Posterior vena cava (tissue), 2 donors: ENCODE measurements around the gene TMEM244. TPM values are rescaled to one million over a fixed set of nuclear protein-coding genes. Genes with fewer than 3 reads are reported as not detected.
"Not testable (repeated sequence)": the region's sequence is repeated elsewhere in the genome, so short reads cannot be mapped to it uniquely, and the experiment has no call there.

ENCODE experiments used
- DNase-seq: peaks from one replicate; pipeline ENCODE4 v3.0.0-alpha.2; 2020; ENCODE audit warnings: low spot score
- intact Hi-C, 2 donors: fragments of 100-400 bp; cut with DNase I; formaldehyde crosslinking; loops; one replicate each; pipeline versions ENCODE4 v1.14.1 to v1.14.2; 2022 to 2023
- total RNA-seq, 2 donors: library from RNA; stranded (reverse); fragmentation: NEBNext Ultra II Directional; extraction: Animal tissue kit (Norgen Biotek cat#: 25700); gene quantifications; one replicate each; pipeline ENCODE4 v1.2.1, GENCODE V29; 2021
- donor health status: DM: yes; HTN: yes; CAD: no.
- donor health status: DM: yes; HTN: yes; CAD: no.

Gene TMEM244
- total RNA-seq, 2 donors from 2014 or later: not detected

DNA sequence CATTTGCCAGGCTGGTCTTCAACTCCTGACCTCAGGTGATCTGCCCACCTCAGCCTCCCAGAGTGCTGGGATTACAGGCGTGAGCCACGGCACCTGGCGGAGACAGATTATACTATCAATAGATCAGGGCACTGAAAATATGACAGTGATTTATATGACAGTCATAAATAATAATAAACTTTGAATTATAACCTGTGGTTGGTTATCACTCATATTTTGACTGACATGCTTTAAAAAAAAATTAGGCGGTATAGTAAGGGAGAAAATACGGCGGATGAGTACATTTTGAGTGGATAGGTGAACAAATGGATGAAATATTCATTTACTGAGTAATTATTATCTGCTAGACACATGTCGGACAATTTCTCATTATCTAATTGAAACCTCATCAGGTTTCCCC is 28.8 kb downstream of the TMEM244 start:
- no peak for DNase-seq
- intact Hi-C loops: no loop called here

DNA sequence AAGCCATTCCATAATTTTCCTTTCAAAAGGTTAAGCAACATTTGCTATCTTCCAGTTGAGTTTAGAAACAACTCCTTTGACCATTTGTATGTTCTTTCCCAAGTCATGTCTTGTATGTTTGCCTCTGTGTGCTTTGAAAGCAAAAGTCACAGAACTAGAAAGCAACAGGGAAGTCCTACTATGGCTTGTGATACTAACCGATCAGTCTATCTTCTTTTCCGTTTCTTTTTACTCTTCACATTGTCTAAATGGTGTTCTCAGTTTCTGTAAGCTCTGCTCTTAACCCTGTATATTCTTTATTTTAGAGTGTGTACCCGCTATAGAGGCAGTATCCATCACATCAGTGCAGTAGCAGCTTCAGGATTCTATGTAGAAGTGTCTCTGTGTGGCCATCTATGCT is 32.9 kb downstream of the TMEM244 start:
- intact Hi-C loops: no loop called here
- no peak for DNase-seq

DNA sequence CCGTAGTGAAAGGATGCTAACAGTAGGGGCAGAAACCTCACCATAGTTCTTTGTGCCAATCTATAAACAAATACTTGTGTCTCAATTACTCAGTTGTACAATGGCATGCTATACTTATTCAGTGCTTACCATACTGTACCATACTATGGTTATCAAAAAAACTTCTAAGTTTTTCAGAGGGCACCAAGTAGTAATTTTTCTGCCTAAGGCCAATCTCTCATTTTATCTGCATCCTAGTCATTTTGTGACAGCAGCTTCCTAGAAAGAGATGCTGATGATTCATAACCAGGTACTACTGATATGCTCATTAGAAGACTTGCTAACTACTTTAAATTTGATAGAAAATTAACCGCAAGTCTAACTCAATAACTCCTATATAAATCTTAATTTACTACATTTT is 42.9 kb downstream of the TMEM244 start:
- DNase-seq: no peak
- intact Hi-C loops: no loop called here

DNA sequence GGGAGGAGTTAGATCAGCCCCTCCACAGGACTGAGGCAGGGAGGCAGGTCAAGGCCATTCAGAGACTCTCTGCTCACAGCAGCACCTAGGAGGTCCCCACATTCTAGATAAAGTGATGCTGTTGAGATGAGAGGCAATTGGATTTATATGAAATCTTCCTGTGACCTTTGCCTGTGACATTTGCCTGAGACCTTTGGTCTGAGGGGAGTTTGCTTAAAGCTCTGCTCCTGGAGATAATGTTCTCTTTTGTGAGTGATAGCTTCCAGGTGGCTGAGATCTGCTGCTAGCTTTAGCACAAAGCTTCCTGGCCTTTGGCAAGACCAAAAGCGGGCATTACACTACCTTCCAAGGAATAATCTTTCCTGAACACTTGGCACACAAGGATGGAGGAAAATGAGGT is 43.3 kb downstream of the TMEM244 start:
- intact Hi-C loops: no loop called here
- DNase-seq: no peak

DNA sequence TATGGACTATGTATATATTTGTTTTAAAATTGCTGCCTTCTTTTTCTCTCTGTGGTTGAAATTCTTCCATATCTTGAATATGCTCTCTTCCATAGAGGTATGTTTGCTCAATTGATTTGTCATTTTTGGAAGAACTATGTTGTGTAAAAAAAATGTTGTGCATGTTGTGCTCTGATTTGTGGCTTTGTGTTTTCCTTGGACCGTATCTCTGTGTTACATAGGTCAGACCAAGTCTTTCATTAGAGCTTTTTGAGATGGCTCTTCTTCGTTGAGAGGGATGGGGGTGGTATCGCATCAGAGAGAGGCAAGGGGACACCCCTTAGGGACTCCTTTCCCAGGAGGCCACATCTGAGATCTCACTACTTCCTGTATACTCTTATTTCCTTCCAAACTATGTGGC is 43.8 kb downstream of the TMEM244 start:
- DNase-seq: no peak
- intact Hi-C loops: no loop called here

DNA sequence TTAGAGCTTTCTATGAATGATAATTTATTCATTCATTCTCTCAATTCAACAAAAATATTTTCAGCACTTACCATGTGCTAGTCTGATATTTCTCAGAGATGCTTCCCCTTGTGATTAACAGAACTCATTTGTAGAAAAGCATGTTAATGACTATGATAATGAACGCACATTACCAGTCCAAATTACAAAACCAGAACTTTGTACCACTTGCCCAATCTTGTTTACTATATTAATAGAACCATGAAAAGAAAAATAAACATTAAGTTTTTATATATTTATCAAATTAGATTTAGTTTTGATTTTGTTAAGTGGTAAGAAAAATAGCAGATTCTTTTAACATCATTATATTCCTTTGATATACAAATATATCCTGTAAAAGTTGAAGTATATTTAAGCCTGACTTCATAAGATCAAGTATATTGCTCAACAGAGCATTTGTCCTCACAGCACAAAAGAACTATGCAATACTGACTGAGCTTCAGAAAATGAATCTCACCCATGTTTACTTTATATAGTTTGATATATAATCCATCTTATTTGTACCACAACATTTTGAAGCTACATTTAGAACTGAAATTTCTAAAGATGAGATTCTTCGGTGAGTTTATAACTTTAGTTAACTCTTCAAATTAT is 48.9 kb downstream of the TMEM244 start:
- intact Hi-C loops: no loop called here
- DNase-seq: no peak

DNA sequence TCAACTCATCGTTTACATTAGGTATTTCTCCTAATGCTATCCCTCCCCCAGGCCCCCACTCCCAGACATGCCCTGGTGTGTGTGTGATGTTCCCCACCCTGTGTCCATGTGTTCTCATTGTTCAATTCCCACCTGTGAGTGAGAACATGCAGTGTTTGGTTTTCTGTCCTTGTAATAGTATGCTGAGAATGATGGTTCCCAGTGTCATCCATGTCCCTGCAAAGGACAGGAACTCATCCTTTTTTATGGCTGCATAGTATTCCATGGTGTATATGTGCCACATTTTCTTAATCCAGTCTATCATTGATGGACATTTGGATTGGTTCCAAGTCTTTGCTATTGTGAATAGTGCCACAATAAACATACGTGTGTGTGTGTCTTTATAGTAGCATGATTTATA is 54.0 kb downstream of the TMEM244 start:
- intact Hi-C loops, DNase-seq: not testable (repeated sequence)

DNA sequence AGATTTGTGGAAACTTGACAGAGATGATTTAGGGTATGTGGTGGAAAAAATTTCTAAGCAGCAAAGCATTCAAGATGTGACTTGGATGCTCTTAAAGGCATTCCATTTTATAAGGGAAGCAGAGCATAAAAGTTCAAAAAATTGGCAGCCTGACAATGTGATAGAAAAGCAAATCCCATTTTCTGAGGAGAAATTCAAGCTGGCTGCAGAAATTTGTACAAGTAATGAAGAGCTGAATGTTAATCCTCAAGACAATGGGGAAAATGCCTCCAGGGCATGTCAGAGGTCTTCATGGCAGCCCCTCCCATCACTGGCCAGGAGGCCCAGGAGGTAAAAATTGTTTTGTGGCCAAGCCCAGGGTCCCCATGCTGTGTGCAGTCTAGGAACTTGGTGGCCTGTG is 58.2 kb downstream of the TMEM244 start:
- DNase-seq, intact Hi-C loops: not testable (repeated sequence)

DNA sequence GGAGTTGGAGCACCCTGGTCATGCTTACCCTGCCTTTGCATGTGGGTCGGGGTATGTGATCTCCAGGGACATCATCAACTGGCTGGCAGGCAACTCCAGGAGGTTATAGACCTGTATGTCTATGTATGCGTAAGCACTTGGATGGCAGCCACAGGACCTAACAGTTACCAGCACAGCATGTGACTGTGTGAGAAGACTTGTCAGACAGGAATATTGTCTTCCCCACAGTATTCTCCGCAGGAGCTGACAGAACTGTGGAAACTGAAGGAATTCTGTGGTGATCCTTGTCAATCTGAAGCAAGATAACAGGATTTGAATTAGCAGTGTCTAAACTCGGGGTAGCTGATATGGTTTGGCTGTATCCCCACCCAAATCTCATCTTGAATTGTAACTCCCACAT is 59.2 kb downstream of the TMEM244 start:
- no peak for DNase-seq
- intact Hi-C loops: no loop called here

DNA sequence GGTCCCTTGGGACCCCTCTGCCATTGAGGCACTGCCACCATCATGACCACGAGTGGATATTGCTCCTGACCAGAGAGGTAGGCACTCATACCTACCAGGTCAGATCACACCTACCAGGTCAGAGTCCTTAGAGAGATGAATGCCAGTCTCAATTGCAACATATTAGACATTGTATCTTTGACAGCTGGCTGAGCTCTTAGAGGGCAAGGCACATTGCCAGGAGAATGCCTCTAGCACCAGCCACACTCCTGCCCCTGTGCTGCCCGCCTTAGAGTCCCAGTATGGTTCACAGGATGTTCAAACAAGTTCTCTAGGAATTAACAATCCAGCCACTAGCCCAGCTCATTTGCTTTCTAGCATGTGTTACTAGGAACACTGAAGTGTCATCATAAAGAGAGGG is 65.9 kb downstream of the TMEM244 start:
- no peak for DNase-seq
- intact Hi-C loops: no loop called here

DNA sequence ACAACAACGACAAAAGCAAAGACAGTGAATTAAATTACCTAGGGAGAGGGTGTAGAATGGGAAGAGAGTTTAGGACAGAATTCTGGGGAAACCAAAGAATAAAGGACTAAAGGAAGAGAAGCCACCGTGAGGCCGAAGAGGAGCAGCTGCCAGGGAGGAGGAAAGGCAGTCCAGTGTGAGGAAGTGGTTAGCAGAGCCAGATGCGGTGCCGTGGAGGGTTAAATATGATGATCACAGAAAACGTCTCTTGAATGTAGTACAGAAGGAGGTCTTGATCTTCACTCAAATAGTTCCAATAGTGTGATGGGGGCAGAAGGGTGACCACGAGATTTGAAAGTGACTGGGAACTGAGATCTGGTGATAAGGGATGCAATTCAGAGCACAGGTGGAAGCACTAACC is 67.7 kb downstream of the TMEM244 start:
- intact Hi-C loops: loop anchor here in 1 of 2 donors (1.0 kb wide), 1 partner anchor 26 kb away; no protein-coding TSS in a partner anchor
- DNase-seq: no peak

DNA sequence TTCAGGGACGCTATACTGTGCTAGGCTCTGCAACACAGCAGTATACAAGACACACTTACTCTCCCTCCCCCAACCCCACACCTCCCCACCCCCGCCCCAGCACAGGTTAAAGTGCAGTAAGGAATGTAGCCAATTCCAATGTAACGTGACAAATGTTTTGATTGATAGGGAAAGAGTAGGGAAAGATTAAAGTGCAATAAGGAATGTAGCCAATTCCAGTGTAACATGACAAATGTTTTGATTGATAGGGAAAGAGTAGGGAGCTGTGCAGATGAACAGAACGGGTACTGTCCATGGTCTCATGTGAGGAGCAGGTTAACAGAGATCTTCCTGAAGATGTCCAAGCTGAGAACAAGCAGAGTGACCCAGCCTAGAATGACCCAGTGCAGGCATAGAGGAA is 69.1 kb downstream of the TMEM244 start:
- intact Hi-C loops: no loop called here
- no peak for DNase-seq

DNA sequence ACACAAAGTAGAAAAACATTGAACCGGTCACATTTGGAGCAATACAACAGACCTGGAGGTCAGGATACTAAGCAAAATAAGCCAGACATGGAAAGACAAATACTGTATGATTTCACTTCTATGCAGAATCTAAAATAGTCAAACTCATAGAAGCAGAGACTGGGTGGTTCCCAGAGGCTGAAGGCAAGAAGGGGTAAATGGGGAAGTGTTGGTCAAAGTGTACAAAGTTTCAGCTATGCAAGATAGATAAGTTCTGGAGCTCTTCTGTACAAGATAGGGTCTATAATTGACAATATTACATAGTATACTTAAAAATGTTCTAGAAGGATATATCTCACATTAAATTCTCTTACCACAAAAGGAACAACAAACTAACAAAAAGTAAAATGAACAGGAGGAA is 70.3 kb downstream of the TMEM244 start:
- DNase-seq: no peak
- intact Hi-C loops: no loop called here

DNA sequence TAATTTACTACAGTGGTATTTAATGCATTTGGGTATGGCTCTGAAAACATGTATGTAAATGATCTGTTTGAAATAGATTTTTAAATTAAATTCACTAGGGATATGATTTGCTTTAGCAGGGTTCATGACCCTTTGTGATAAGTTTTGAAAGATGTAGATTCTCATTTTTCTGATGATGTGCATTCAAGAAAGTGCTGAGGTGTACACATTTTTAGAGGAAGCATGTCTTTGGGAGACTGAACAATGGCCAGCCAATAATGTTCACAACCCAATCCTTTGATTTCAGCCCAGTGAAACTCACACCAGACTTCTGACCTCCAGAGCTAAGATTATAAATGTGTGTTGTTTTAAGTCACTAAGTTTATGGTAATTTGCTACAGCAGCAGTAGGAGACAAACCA is 71.1 kb downstream of the TMEM244 start:
- DNase-seq: no peak
- intact Hi-C loops: no loop called here

DNA sequence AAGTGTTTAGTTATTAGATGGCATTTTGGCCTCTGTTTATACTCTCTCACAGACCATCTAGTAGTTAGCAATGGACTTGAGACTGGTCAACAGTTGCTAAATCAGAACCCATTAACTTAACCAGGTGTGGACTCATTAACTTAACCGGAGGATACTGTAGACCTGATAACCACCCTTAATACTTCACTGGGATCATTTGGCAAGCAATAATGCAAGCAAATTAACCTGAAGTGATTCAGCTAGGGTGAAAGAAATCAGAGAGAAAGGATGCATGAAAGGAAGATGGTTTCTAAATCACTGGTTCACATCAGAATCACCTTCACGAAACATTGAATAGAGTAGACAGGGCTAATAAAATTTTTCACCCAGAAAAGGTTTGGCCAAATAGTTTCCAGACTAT is 73.3 kb downstream of the TMEM244 start:
- intact Hi-C loops: no loop called here
- DNase-seq: no peak

DNA sequence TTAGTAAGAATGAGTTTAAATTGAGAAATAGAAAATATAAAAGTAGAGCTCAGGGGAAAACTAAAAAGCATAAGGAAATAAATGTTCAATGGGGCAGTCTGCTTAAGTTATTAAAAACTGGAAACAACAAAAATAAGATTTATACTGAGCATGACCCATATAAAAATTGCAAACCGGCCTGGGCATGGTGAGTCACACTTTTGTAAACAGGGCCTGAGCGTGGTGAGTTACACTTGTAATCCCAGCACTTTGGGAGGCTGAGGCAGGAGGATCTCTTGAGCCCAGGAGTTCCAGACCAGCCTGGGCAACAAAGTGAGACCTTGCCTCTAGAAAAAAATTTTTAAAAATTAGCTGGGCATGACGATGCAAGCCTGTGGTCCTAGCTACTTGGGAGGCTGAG is 74.6 kb downstream of the TMEM244 start:
- intact Hi-C loops: no loop called here
- DNase-seq: no peak

DNA sequence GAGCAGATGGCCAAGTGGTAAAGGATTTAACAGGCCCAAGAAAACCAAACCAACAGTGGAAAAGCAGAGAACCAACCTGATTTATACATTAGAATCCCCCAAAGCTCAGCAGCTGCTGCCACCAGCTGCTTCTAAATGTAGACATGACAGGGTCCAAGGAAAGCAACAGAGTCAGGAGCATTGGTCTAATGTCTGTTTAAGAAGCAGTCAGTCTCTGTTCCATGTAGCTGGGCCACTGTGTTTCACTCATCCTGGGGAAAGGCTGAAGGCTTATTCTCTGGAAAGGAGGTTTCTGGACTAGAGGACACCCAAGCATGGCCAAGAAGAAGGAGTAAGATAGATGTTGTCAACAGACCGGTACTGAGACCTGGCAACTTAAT is 75.4 kb downstream of the TMEM244 start:
- DNase-seq: no peak
- intact Hi-C loops: no loop called here

DNA sequence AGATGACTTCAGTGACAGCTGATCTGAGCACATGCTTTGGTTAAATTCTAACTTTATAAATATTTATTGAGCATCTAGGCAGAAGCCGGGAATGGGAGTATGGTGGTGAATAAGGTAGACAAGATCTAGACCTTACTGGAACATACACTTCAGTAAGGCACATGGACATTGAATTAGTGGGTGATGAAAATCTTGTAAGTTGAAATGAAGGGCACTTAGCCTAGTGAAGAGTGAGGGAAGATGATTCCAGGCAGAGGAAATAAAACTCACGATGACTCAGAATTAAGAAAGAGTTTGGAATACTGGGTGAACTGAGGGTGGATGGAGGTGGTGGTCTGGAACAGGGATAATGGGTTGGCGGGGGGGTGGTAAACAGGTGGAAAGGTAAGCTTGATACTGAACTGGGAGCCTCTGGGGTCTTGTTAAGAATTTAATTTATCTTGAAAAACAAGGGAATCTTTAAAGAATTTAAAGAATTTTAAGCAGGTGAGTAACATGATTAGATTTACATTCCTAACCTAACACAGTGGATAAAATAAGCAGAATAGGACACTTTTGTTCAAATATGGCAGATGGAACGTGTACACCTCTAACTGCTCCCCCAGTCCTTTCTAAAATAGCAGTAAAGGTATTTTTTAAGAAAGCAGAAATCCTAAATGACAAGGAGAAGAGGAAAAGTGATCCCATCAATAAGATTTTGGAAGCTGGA is 75.9 kb downstream of the TMEM244 start:
- no peak for DNase-seq
- intact Hi-C loops: no loop called here
